Measurements from ENCODE around the gene GNB4. TPM values are rescaled to one million over a fixed set of nuclear protein-coding genes. Genes with fewer than 3 reads are reported as not detected.
A peak's percentile ranks its signal among the peaks of the same experiment; 100 is the strongest.

The GNB4 gene
- total RNA-seq, 1 donor from 2014 or later, result 60.8 TPM

DNA sequence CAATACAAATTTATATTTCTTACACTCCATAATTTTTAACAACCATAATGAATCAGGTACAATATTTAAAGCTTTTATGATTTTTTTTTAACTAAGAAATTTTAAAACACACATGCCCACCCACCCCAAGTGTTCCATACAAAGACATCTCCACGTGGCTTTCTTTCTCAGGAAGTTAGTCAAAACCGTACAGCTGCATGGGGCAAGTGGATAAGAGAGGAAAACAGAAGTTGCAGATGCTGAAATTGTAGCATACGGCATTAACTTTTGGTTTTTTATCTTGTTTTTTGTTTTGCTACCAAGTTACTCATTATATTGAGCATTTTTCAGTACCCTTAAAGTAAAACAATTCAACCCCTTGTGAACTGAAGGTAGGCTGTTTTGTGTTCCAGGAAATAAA, 14.8 kb downstream of the GNB4 start:
- DNase-seq (ENCODE audit: low read depth in 2 of 2), result peak in 1 of 2 donors; percentile 28

DNA sequence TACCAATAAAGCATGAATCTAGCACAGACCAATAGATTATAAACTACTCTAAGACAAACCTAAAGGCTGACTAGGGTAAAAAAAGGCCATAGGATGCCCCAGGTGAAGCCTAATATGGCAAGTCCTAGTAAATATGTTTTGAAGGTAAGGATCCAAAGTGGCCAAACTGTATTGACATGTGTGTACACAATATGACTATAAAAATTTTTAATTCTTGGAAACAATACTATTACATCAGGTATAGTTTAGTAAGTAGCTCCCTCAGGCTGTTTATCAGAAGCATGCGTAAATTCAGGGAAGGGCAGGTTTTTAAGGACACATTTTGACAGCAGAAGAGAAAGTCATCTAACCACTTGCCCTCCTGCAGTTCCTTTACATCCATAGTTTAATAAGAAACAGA, 18.8 kb downstream of the GNB4 start:
- no peak for DNase-seq (ENCODE audit: low read depth in 2 of 2)

DNA sequence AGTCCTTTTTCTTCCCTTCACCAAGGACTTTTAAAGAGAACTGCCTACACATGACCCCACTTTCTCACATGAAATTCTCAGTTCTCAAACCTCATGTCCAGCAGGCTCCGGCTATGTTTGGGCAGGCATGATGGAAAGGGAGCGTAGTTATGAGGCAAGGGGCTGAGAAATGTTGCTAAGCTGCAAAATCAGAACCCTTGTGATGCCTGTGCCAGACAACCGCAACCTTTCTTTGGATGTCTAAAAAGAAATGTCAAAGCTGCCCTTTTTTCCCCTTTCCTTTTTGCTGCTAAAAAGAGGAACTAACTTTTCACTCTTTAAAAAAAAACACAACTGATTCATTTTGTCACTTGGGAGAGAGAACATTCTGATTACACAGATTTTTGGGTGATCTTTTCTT, 19.2 kb downstream of the GNB4 start:
- no peak for DNase-seq (ENCODE audit: low read depth in 2 of 2)

DNA sequence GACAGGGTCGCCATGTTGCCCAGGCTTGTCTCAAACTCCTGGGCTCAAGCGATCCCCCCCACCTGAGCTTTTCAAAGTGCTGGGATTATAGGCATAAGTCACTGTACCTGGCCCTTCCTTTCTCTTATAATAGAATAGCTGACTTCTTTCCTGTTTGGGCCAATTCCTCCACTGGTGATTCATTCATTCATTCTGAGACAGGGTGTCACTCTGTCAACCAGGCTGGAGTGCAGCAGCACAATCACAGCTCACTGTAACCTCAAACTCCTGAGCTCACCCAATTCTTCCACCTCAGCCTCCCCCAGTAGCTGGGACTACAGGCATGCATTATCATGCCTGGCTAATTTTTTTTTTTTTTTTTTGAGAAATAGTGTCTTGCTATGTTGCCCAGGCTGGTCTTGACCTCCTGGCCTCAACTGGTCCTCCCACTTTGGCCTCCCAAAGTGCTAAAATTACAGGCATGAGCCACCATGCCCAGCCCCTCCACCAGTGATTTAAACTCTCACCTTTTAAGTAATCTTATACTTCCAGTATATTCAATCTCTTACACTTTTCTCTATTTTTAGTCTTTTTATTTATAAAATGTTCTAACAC, 20.9 kb downstream of the GNB4 start:
- DNase-seq (ENCODE audit: low read depth in 2 of 2), result peak in 1 of 2 donors; percentile 33

DNA sequence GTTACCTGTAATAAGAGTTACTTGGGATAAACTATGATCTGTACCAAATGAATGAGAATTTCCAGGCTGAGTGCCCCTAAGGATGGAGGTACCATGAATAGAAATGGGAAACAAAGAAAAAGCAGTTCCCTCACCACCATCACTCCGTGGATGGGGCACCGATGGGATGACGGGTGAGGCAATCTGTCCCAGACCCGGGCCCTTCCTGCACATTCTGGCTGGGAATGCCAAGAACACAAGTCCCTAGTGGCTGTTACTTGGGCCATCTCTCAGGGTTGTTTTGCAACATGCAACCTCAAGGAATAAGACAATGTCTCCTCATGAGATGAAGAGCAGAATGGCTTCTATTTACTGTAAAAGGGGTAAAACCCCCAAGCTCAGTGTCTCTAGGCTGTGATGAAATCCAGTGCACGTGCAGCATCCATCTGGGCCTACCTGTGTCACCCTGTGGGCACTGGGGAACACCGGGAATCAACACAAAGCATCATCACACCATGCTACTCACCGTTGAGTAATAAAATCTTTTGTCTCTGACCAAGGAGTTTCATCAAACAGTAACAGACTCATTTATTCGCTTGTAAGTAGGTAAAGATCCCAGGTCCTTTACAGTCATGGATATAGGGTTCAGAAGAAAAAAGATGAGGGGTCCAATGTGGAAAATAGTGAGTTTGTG, 22.3 kb downstream of the GNB4 start:
- DNase-seq (ENCODE audit: low read depth in 2 of 2), result no peak

DNA sequence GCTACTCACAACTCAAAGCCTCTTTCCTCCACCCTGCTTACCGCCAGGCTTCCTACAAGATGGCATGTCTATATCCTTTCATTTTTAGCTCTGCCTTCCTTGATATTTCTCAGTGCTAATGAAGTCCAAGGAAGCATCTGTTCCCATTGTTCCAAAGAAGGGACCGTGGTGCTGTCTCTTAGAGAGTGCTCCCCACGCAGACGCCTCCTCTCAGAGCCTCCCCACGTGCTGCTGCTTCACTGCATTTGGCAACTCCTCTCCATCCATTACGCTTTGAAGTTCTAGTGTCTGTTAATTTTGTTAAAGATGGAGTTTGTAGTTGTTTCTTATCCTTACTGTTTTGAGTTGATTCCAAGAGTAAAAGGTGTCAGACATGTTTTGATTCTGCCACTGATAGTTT, 26.2 kb downstream of the GNB4 start:
- no peak for DNase-seq (ENCODE audit: low read depth in 2 of 2)

DNA sequence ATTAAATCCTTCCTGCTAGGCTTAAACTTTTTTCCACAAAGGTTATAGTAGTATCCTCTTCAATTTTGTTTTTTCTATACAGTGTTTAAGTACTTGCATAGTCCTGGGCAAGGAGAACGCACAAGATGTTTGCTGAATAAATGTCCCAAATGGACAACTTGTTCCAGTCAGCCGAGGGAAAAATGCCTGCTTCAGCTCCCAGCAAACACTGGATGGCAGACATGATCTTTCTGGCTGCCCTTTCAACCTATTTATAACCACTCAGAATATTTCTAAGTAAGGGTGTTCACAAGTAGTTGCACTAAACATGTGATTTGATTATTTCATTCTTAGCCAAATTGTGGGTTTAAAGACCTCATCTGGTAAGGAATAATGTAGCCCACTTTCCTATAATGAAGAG, 29.8 kb downstream of the GNB4 start:
- peak; percentile 35 to 45 for DNase-seq (ENCODE audit: low read depth in 2 of 2)

DNA sequence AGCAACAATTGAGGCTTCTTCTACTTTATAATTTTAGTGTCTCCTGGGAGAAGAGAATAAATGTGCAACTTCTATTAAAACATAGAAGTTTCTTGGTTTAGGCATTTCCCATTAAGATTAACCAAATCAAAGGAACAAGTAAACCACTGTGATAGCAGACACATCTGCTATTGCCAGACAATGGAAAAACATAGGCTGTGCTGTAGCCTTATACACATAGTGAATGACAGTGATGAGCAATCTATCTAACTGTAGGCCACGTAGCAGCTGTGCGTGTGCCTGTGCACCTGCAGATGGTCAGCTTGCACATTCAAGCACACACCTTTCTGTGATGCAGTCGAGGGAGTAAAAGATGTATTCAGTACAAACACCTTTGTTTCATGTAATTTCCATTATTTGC, 32.7 kb downstream of the GNB4 start:
- no peak for DNase-seq (ENCODE audit: low read depth in 2 of 2)

DNA sequence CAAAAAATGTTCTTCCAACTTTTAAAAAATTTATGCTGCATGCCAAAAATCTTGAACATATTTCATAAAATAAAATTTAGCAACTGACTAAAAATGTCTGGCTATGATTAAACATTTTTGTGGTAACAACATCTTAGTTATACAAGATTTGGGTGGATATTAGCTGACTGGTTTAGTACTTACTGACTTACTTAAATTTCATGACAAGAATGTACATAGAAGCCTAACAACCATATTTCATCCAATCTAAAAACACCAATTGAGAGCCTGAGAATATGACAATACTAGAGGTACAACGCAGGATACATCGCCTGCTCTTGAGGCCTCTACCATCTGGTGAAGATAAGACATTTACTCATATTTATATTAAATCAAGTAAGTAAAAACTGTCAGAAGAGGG, 34.6 kb downstream of the GNB4 start:
- no peak for DNase-seq (ENCODE audit: low read depth in 2 of 2)

DNA sequence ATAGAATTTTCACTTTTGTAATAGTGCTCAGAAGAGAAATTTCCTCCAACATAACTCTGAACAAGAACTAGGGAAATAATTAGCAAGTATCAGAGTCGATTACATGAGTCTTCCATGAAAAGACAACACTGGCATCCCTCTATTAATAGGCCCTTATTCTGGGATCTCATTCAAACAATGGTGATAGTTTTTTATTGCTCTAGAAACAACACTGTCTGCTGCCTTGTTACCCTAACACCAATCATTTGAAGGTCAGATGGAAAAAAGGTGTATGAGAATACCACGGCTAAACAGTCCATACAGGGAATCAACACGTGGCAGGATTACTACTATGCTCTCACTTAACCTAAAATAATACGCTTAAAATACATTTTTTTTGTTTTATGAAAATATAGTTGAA, 35.9 kb downstream of the GNB4 start:
- DNase-seq (ENCODE audit: low read depth in 2 of 2), result no peak

DNA sequence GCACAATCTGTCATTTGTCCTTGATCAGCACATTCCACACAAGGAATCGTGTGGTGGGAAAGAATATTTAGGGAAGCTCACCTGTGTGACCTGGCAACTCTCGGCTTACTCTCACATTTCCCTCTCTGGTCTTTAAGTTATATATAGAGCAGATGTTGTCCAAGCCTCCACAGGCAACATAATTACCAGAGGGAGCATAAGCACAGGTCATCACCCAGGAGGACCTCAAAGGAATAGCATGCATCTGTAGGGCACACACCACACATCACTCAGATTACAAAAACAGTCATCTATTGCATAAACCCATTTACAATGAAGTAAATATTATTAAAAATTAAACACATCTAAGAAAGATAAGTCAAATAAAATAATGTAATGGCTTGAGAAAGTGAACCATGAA, 36.5 kb downstream of the GNB4 start:
- no peak for DNase-seq (ENCODE audit: low read depth in 2 of 2)

DNA sequence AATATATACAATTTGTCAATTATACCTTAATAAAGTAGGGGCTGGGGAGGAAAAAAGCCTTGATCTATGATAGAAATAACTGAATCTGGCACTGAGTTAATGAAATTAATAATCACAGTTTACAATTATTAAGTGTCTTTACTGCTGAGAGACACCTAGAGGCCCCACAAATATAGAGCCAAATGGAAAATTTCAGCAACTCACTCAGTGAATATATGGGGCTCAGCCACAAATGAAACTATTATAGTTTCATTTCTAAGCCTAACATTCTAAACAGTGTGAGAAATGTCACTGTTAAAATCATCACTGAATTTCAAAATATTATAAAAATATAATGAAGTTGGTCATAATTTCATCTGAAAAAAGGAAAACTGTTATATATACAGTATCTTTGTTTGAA, 40.3 kb downstream of the GNB4 start:
- DNase-seq (ENCODE audit: low read depth in 2 of 2), result no peak

DNA sequence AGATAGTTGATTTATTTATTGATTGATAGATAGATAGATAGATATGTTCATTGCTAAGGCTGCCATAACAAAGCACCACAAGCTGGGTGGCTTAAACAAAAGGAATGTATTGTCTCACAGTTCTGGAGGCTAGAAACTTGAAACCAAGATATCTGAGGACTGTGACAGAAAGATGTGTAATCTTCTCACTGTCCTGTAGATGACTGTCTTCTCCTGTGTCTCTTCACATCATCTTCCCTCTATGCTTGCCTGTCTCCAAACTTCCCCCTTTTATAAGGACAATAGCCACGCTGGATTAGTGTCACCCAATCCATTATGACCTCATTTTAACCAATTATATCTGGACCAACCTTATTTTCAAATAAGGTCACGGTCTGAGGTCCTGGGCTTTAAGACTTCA, 40.9 kb downstream of the GNB4 start:
- no peak for DNase-seq (ENCODE audit: low read depth in 2 of 2)

DNA sequence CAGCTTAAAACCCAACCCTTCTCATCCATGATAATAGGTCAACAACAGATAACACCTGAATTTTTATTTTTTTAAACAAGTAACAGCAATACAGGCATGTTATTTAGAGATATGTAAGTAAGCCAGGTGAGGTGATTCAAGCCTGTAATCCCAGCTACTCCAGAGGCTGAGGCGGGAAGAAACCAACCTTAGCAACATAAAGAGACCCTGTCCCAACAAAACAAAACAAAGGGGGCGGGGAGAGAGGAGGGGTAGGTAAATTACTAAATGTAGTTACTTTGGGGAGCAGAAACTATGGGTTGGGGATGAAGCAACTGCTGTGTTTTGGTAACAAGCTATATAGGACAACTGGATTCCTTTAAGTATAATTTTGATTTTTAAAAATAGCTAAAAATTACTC, 47.0 kb downstream of the GNB4 start:
- no peak for DNase-seq (ENCODE audit: low read depth in 2 of 2)

DNA sequence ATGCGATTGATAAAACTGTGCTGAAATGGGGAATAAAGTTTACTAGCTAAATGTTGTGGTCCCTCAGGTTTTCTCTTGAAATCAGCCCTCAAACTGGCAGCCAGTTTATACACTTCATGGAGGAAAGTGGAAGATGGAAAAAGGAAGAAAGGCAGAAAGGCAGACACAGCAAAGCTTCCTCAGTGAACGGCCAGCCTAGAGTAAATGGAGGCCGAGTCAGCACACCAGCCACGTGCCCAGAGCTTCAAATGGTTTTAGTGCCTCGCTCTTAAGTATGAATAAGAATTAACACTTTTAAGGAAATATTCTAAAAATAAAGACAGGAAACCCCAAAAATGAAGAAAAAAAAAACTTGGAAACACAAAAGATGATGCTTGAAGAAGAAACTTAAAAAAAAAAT, 48.3 kb downstream of the GNB4 start:
- DNase-seq (ENCODE audit: low read depth in 2 of 2), result no peak

DNA sequence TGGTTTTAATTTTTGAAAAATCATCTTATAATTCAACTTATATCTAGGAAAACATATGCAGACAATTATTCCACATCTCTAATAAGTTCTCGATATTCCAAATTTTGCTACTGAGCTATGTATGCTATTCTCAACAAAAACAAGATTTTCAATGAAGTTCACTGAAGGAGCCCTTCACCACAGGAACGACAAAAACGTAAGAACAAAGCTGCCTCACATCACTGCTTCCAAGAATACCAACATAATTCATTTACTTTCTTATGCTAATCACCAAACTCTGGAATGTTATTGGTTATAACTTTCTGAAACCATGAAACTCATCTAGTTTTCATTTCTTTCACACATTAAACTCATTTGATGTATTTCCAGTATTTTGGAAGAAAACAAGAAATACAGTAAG, 49.7 kb downstream of the GNB4 start:
- DNase-seq (ENCODE audit: low read depth in 2 of 2), result no peak

DNA sequence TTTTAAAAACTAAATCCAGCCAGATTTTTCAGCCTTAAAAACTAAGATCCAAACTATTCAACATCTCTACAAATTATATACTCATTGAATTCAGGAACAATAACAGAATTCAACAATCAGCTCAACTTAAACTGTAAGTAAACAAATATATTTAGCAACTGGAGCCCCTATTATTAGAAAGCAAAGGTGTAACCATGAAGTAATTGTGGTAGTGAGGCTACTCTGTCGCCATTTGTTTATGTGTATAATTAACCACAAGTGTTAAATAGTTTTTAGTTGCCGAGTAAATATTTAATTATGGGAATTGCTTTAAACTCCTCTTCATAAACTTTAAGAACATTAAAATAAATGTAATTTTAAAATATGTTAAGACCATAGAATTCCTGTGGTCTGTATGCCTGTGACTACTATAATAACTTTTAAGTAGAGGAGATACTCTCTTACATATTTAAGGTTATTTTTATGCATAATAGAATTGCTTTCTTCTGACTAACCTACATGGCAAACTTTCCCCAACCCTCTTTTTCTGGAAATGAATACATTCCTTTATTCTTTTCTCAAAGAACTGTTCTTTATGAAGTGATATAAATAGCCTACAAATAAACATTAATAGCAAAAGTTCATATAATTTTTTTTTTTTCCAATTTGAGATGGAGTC, 52.6 kb downstream of the GNB4 start:
- DNase-seq (ENCODE audit: low read depth in 2 of 2), result no peak

DNA sequence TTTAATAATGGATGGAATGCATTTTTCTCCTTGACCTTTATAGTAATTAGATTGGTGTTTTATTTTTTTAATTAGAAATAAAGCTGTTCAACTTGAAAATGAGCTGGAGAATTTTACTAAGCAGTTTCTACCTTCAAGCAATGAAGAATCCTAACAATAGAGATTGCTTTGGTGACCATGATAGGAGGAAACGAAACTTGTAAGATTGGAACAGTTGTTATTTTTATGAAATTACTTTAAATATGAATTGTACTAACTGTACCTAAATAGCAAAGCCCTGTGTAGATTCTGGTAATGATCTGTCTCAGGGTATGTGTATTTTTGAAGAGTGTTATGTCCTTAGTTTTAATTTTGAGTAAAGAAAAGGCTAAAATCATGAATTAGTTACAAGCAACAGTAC, 59.4 kb downstream of the GNB4 start:
- DNase-seq (ENCODE audit: low read depth in 2 of 2), result no peak

DNA sequence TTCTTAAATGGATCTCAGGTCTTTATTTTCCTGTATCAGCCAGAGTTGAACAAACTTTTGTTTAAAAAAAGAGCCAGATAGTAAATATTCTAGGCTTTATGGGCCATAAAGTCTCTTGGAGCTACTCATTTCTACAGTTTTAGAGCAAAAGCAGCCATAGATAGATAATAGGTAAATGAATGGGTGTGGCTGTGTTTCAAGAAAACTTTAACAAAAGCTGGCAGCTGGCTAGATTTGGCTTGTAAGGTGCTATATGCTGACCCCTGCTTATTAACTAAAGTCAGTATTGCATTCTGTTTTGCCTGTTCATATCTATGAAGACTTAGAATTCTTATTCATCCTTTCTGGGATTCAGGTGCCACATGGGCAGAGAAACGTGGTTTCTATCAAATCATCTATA, 74.8 kb downstream of the GNB4 start:
- no peak for DNase-seq (ENCODE audit: low read depth in 2 of 2)

DNA sequence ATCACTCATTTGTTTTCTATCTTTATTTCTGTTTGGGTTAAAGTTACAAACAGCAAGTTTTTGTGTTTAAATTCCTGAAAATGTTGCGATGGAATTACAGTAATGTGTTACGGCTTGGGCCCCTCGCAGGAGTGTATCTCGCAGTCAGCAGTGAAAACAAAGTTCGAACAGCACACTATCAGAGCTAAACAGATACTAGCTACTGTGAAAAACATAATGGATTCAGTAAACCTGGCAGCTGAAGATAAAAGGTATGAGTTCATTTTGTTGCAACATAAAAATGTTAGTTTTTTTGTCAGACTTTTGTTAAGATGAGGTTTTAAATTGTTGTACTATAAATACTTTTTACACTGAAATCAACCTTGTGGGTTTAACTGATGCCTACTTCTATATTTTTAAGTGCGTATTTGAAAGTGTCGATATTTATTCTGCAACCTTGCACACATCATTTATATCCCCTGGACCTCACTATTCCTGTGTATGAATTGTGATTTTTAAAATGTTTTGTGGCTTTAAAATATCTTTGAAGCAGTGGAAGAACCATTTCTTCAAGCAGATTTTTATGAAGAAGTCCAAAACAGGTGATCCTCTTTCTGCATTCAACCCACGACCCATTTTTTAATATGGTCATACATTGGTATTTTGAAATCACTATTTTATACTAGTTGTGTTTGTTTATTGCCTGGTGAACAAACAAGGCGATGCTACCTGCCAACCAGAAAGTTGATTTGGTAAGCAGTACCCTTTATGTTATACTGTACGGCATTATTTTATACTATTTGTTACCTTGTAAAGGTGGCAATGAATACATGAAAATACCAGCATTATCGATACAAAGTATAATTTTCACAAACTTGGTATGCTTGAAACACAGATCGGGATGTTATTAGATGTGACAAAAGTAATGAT, 75.9 kb downstream of the GNB4 start:
- DNase-seq (ENCODE audit: low read depth in 2 of 2), result no peak

DNA sequence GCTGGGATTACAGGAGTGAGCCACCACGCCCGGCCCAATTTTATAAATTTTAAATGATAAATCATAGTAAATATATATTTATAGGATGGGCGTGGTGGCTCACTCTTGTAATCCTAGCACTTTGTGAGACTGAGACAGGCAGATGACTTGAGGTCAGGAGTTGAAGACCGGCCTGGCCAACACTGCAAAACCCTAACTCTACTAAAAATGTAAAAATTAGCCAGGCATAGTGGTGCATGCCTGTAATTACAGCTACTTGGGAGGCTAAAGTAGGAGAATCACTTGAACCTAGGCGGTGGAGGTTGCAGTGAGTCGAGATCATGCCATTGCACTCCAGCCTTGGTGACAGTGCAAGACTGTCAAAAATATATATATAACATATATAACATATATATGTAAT, 77.3 kb downstream of the GNB4 start:
- no peak for DNase-seq (ENCODE audit: low read depth in 2 of 2)

DNA sequence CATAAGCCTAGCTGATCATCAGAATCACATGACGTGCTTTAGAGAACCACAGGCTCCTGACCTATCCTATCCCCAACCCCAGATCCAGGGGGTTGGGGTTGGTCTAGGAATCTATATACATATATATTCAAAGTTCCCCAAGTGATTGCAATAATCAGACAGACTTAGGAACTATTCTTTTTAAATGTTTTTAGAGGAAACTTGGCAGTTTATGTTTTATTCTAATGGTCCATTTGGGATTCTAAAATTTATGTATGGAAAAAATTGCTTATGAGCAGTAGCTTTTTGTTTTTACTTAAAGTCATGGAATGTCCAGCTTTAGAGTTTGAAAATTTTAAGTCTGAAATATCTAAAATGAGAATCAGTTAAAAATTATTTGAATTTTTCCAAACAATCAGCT, 81.6 kb downstream of the GNB4 start:
- DNase-seq (ENCODE audit: low read depth in 2 of 2), result no peak

Data from dermis microvascular lymphatic vessel endothelial cell (primary cell).